ENCODE data around the gene GLT8D1. TPM values are rescaled to one million over a fixed set of nuclear protein-coding genes. Genes with fewer than 3 reads are reported as not detected.
A peak's percentile ranks its signal among the peaks of the same experiment; 100 is the strongest.

GLT8D1 gene
- total and polyA plus RNA-seq, 2 of the 13 experiments (the other 11 are each of a cell fraction or from before 2014, with no cell fraction given), result 110 to 121 TPM

DNA sequence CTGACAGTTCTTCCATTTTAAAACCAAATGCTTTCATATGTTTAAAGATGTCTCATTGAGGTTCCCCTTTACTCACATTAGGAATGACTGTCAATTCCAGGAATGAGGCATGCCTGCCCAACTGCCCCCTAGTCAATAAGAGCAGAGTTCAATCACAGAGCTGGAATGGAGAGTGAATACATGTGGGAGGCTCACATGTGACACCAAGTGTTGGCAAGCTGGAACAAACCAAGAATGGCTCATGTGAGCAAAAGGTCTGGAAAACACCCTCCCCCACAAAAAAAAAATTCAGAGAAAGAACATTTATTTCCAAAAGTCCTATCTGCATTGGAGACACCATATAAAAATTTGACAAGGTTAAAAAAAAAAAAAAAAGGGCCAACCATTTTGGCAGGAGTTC is 23.6 kb downstream of the GLT8D1 start (continued):
- TF ChIP-seq, protein P1, sequence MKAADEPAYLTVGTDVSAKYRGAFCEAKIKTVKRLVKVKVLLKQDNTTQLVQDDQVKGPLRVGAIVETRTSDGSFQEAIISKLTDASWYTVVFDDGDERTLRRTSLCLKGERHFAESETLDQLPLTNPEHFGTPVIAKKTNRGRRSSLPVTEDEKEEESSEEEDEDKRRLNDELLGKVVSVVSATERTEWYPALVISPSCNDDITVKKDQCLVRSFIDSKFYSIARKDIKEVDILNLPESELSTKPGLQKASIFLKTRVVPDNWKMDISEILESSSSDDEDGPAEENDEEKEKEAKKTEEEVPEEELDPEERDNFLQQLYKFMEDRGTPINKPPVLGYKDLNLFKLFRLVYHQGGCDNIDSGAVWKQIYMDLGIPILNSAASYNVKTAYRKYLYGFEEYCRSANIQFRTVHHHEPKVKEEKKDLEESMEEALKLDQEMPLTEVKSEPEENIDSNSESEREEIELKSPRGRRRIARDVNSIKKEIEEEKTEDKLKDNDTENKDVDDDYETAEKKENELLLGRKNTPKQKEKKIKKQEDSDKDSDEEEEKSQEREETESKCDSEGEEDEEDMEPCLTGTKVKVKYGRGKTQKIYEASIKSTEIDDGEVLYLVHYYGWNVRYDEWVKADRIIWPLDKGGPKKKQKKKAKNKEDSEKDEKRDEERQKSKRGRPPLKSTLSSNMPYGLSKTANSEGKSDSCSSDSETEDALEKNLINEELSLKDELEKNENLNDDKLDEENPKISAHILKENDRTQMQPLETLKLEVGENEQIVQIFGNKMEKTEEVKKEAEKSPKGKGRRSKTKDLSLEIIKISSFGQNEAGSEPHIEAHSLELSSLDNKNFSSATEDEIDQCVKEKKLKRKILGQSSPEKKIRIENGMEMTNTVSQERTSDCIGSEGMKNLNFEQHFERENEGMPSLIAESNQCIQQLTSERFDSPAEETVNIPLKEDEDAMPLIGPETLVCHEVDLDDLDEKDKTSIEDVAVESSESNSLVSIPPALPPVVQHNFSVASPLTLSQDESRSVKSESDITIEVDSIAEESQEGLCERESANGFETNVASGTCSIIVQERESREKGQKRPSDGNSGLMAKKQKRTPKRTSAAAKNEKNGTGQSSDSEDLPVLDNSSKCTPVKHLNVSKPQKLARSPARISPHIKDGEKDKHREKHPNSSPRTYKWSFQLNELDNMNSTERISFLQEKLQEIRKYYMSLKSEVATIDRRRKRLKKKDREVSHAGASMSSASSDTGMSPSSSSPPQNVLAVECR (CRISPR knock-in tag; IDR thresholded peaks at IDR 0.05; ENCODE audit: borderline replicate concordance), result peak; percentile 81; the same call in 1 of the 2 replicates
- peak; percentile 47; the same call in 1 of the 2 replicates for TF ChIP-seq ZSCAN9 (CRISPR knock-in tag; IDR thresholded peaks at IDR 0.05; ENCODE audit: borderline replicate concordance)
- peak; percentile 60; the same call in 1 of the 2 replicates for TF ChIP-seq FOXO1 (CRISPR knock-in tag; IDR thresholded peaks at IDR 0.05)
- 0 out of 2 replicates have a peak, but pooled peaks have one; percentile 48 for TF ChIP-seq ZNF800 (CRISPR knock-in tag; IDR thresholded peaks at IDR 0.05)
- TF ChIP-seq TBL1XR1 (IDR thresholded peaks at IDR 0.05; ENCODE audit: borderline replicate concordance, low read length, partially characterized antibody), result peak; percentile 35
- no peak for TF ChIP-seq CREB1 (IDR thresholded peaks at IDR 0.05)
- peak; percentile 55 for TF ChIP-seq CREB1 (CRISPR knock-in tag; IDR thresholded peaks at IDR 0.05)
- TF ChIP-seq NCOA1 (CRISPR knock-in tag; IDR thresholded peaks at IDR 0.05), result no peak
- TF ChIP-seq HOXA5 (CRISPR knock-in tag; IDR thresholded peaks at IDR 0.05), result 0 out of 2 replicates have a peak, but pooled peaks have one; percentile 34
- 0 out of 2 replicates have a peak, but pooled peaks have one; percentile 27 for TF ChIP-seq ZNF589 (CRISPR knock-in tag; conservative IDR thresholded peaks at IDR 0.05)
- TF ChIP-seq, protein P2, sequence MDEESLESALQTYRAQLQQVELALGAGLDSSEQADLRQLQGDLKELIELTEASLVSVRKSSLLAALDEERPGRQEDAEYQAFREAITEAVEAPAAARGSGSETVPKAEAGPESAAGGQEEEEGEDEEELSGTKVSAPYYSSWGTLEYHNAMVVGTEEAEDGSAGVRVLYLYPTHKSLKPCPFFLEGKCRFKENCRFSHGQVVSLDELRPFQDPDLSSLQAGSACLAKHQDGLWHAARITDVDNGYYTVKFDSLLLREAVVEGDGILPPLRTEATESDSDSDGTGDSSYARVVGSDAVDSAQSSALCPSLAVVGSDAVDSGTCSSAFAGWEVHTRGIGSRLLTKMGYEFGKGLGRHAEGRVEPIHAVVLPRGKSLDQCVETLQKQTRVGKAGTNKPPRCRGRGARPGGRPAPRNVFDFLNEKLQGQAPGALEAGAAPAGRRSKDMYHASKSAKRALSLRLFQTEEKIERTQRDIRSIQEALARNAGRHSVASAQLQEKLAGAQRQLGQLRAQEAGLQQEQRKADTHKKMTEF (CRISPR knock-in tag; IDR thresholded peaks at IDR 0.05), result 0 out of 2 replicates have a peak, but pooled peaks have one; percentile 27
- TF ChIP-seq KLF11 (CRISPR knock-in tag; IDR thresholded peaks at IDR 0.05), result peak; percentile 44; the same call in 1 of the 2 replicates
- TF ChIP-seq GATAD2A (CRISPR knock-in tag; IDR thresholded peaks at IDR 0.05), result peak; percentile 89
- TF ChIP-seq KAT8 (CRISPR knock-in tag; IDR thresholded peaks at IDR 0.05), result peak; percentile 67; the same call in 1 of the 2 replicates
- TF ChIP-seq GABPB1 (CRISPR knock-in tag; IDR thresholded peaks at IDR 0.05), result 0 out of 2 replicates have a peak, but pooled peaks have one; percentile 9
- TF ChIP-seq KLF16 (CRISPR knock-in tag; IDR thresholded peaks at IDR 0.05), result peak in 1 of 2 experiments; percentile 52; a peak in 1 of 4 replicates
- TF ChIP-seq, protein P3, sequence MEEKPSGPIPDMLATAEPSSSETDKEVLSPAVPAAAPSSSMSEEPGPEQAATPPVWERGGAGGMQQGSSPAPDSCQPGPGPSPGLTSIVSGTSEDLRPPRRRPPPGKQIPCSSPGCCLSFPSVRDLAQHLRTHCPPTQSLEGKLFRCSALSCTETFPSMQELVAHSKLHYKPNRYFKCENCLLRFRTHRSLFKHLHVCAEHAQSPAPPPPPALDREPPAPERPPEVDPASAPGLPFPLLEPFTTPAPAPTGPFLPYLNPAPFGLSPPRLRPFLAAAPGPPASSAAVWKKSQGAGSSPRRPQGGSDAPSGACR (CRISPR knock-in tag; IDR thresholded peaks at IDR 0.05), result 0 out of 2 replicates have a peak, but pooled peaks have one; percentile 53
- peak; percentile 43 for TF ChIP-seq THAP11 (CRISPR knock-in tag; IDR thresholded peaks at IDR 0.05)
- peak; percentile 81 for TF ChIP-seq FOXA3 (CRISPR knock-in tag; IDR thresholded peaks at IDR 0.05)
- TF ChIP-seq, protein P4, sequence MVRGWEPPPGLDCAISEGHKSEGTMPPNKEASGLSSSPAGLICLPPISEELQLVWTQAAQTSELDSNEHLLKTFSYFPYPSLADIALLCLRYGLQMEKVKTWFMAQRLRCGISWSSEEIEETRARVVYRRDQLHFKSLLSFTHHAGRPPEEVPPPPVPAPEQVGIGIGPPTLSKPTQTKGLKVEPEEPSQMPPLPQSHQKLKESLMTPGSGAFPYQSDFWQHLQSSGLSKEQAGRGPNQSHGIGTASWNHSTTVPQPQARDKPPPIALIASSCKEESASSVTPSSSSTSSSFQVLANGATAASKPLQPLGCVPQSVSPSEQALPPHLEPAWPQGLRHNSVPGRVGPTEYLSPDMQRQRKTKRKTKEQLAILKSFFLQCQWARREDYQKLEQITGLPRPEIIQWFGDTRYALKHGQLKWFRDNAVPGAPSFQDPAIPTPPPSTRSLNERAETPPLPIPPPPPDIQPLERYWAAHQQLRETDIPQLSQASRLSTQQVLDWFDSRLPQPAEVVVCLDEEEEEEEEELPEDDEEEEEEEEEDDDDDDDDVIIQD (CRISPR knock-in tag; IDR thresholded peaks at IDR 0.05; ENCODE audit: low read depth), result peak; percentile 57; the same call in 1 of the 2 replicates
- TF ChIP-seq TGIF2 (CRISPR knock-in tag; IDR thresholded peaks at IDR 0.05), result peak; percentile 61; the same call in 1 of the 2 replicates
- TF ChIP-seq HNF4A (CRISPR knock-in tag; IDR thresholded peaks at IDR 0.05), result peak; percentile 92

Data from HepG2 (cell line).